Liver (tissue), 9 donors: ENCODE measurements around the gene NFKBIB. TPM values are rescaled to one million over a fixed set of nuclear protein-coding genes. Genes with fewer than 3 reads are reported as not detected.

Source experiments
- DNase-seq: peaks from one replicate; pipeline ENCODE4 v3.0.0-alpha.2; 2017; ENCODE audit warnings: low spot score
- H3K27ac ChIP-seq, 2 donors: one replicate each; pipeline ENCODE4 v1.7.0; 2013; ENCODE audit warnings: inconsistent platforms in 2 of 2, low read length in 2 of 2, control low read depth in 1 of 2, low read depth in 1 of 2, mild to moderate bottlenecking in 1 of 2
- H3K27me3 ChIP-seq, 4 donors: one replicate each; pipeline versions ENCODE4 v1.6.1 to v1.7.0; 2013; ENCODE audit warnings: low read length in 3 of 4, inconsistent platforms in 1 of 4, mild to moderate bottlenecking in 1 of 4, moderate library complexity in 1 of 4; ENCODE audit not compliant: control insufficient read depth in 4 of 4, insufficient read depth in 4 of 4
- H3K36me3 ChIP-seq, 4 donors: one replicate each; pipeline versions ENCODE4 v1.6.1 to v1.7.0; 2013; ENCODE audit warnings: low read length in 3 of 4, mild to moderate bottlenecking in 3 of 4, low read depth in 1 of 4, moderate library complexity in 1 of 4; ENCODE audit not compliant: control insufficient read depth in 4 of 4, insufficient read depth in 3 of 4
- H3K4me1 ChIP-seq, 4 donors: one replicate each; pipeline versions ENCODE4 v1.6.1 to v1.7.0; 2013; ENCODE audit warnings: low read length in 3 of 4, mild to moderate bottlenecking in 3 of 4, moderate library complexity in 1 of 4; ENCODE audit not compliant: control insufficient read depth in 4 of 4, insufficient read depth in 4 of 4
- H3K4me3 ChIP-seq, 3 donors: one replicate each; pipeline versions ENCODE4 v1.6.1 to v1.7.0; 2013; ENCODE audit warnings: low read length in 3 of 3, control low read depth in 1 of 3, low read depth in 1 of 3, mild to moderate bottlenecking in 1 of 3
- H3K9ac ChIP-seq, 2 donors: one replicate each; pipeline ENCODE4 v1.7.0; 2013; ENCODE audit warnings: low read length in 2 of 2, mild to moderate bottlenecking in 2 of 2, moderate library complexity in 2 of 2, control low read depth in 1 of 2, low read depth in 1 of 2
- H3K9me3 ChIP-seq, 4 donors: one replicate each; pipeline versions ENCODE4 v1.6.1 to v1.7.0; 2013; ENCODE audit warnings: low read length in 3 of 4; ENCODE audit not compliant: control insufficient read depth in 4 of 4
- ATF3 ChIP-seq: IDR thresholded peaks from 2 replicates; pipeline ENCODE4 v1.6.1; 2016; ENCODE audit warnings: antibody characterized with exemption
- CTCF ChIP-seq: fragments of 150-350 bp; IDR thresholded peaks from 2 replicates; pipeline ENCODE4 v1.5.1; 2017; ENCODE audit warnings: improper control_type of control experiment, low read depth, low read length; ENCODE audit not compliant: missing input control
- EGR1 ChIP-seq, 2 donors: IDR thresholded peaks; 2 replicates each; pipeline ENCODE4 v1.6.1; 2016 to 2018; ENCODE audit warnings: antibody characterized with exemption in 2 of 2, low read depth in 2 of 2
- FOXA1 ChIP-seq: IDR thresholded peaks from 2 replicates; pipeline ENCODE4 v1.6.1; 2016; ENCODE audit warnings: antibody characterized with exemption
- FOXA2 ChIP-seq: IDR thresholded peaks from 2 replicates; pipeline ENCODE4 v1.6.1; 2016; ENCODE audit warnings: antibody characterized with exemption
- GABPA ChIP-seq, 2 donors: IDR thresholded peaks in 1 of 2; conservative IDR thresholded peaks in 1 of 2; 2 replicates each; pipeline ENCODE4 v1.6.1; 2016; ENCODE audit warnings: antibody characterized with exemption in 2 of 2, mild to moderate bottlenecking in 1 of 2, moderate library complexity in 1 of 2
- HNF4A ChIP-seq, 2 donors: conservative IDR thresholded peaks; 2 replicates each; pipeline ENCODE4 v1.6.1; 2016; ENCODE audit warnings: antibody characterized with exemption in 2 of 2, mild to moderate bottlenecking in 2 of 2
- HNF4G ChIP-seq: IDR thresholded peaks from 2 replicates; pipeline ENCODE4 v1.6.1; 2016; ENCODE audit warnings: antibody characterized with exemption
- JUND ChIP-seq, 2 donors: IDR thresholded peaks; 2 replicates each; pipeline ENCODE4 v1.6.1; 2016; ENCODE audit warnings: antibody characterized with exemption in 2 of 2
- MAX ChIP-seq: IDR thresholded peaks from 2 replicates; pipeline ENCODE4 v1.6.1; 2016; ENCODE audit warnings: antibody characterized with exemption
- NR2F2 ChIP-seq: IDR thresholded peaks from 2 replicates; pipeline ENCODE4 v1.6.1; 2016; ENCODE audit warnings: antibody characterized with exemption
- RAD21 ChIP-seq, 2 donors: IDR thresholded peaks; 2 replicates each; pipeline ENCODE4 v1.6.1; 2016; ENCODE audit warnings: antibody characterized with exemption in 2 of 2, mild to moderate bottlenecking in 2 of 2
- REST ChIP-seq: IDR thresholded peaks from 2 replicates; pipeline ENCODE4 v1.6.1; 2016; ENCODE audit warnings: antibody characterized with exemption, mild to moderate bottlenecking
- RXRA ChIP-seq, 2 donors: IDR thresholded peaks; 2 replicates each; pipeline ENCODE4 v1.6.1; 2017 to 2018; ENCODE audit warnings: antibody characterized with exemption in 2 of 2, mild to moderate bottlenecking in 1 of 2
- SP1 ChIP-seq: IDR thresholded peaks from 2 replicates; pipeline ENCODE4 v1.6.1; 2018; ENCODE audit warnings: antibody characterized with exemption, mild to moderate bottlenecking
- TAF1 ChIP-seq: conservative IDR thresholded peaks from 2 replicates; pipeline ENCODE4 v1.6.1; 2016; ENCODE audit warnings: antibody characterized with exemption, mild to moderate bottlenecking
- YY1 ChIP-seq: IDR thresholded peaks from 2 replicates; pipeline ENCODE4 v1.6.1; 2016; ENCODE audit warnings: antibody characterized with exemption, mild to moderate bottlenecking
- ZBTB33 ChIP-seq: IDR thresholded peaks from 2 replicates; pipeline ENCODE4 v1.6.1; 2016; ENCODE audit warnings: antibody characterized with exemption
- WGBS: extraction: QIAGEN DNeasy Blood & Tissue Kit; methylation state at CpG from one replicate; pipeline ENCODE4 v1.1.7; 2013; 5-methylcytosine and 5-hydroxymethylcytosine counted together
- polyA plus RNA-seq, 2 donors: library from polyadenylated mRNA; stranded (reverse) in 1 of 2; unstranded in 1 of 2; fragments of 200-250 nt in 1 of 2; fragments of >200 nt in 1 of 2; fragmentation: Nextera tagmentation in 1 of 2; extraction: Ambion mirVana in 1 of 2; gene quantifications; one replicate each; pipeline versions ENCODE4 v1.2.1 to v1.2.3, GENCODE V29; 2013 to 2015
- total RNA-seq, 2 donors: library from RNA; depleted of rRNA; stranded (reverse); fragments of >200 nt; gene quantifications; one replicate each; pipeline ENCODE4 v1.2.3, GENCODE V29; 2014
- donor health status: healthy.
- donor health status: healthy.
- donor health status: healthy.
- donor health status: healthy.
- donor health status: healthy.

Gene NFKBIB
- total and polyA plus RNA-seq, 4 donors, result 8.0 to 25.4 (median 14.9) TPM

GRCh38 chr19:38908911-38909310 is 9.1 kb downstream of the NFKBIB start:
- Histone ChIP-seq H3K27ac (no peak overlapping the region), H3K4me3 (no peak overlapping the region), H3K9ac (no peak overlapping the region), H3K9me3 (peaks cover 0 to 3% (median 0%) of the 10 kb centered on the region in 4 donors), H3K36me3 (peaks cover 10 to 21% (median 18%) of the 10 kb centered on the region in 4 donors), H3K4me1 (peaks cover 0 to 8% (median 3%) of the 10 kb centered on the region in 4 donors), H3K27me3 (no peaks in the 10 kb centered on the region)
- DNase-seq, result no peak
- WGBS, result 92% methylated on average over 10 of the region's 10 CpGs
- no peak for TF ChIP-seq HNF4G
- TF ChIP-seq YY1, result no peak
- no peak for TF ChIP-seq ZBTB33
- no peak for TF ChIP-seq RAD21 (IDR thresholded peaks at IDR 0.05)
- TF ChIP-seq HNF4A (conservative IDR thresholded peaks at IDR 0.05), result no peak
- no peak for TF ChIP-seq RXRA (IDR thresholded peaks at IDR 0.05)
- no peak for TF ChIP-seq JUND (IDR thresholded peaks at IDR 0.05)
- TF ChIP-seq ATF3, result no peak
- TF ChIP-seq MAX, result no peak
- no peak for TF ChIP-seq SP1
- no peak for TF ChIP-seq GABPA (IDR thresholded peaks at IDR 0.05 in 1 of 2, conservative IDR thresholded peaks at IDR 0.05 in 1 of 2)
- no peak for TF ChIP-seq FOXA1
- TF ChIP-seq REST, result no peak
- no peak for TF ChIP-seq CTCF
- TF ChIP-seq EGR1 (IDR thresholded peaks at IDR 0.05; ENCODE audit: low read depth in 2 of 2), result no peak
- no peak for TF ChIP-seq TAF1
- no peak for TF ChIP-seq FOXA2
- no peak for TF ChIP-seq NR2F2
